NCI-H446 treated with DMSO at 0.1 percent for 48 hours (cell line): ENCODE data around the gene MMADHC.
"Not testable (repeated sequence)": the region's sequence is repeated elsewhere in the genome, so short reads cannot be mapped to it uniquely, and the experiment has no call there.

Experiments
- DNase-seq: peaks from one replicate; lab custom pipeline; 2025; lab: John Stamatoyannopoulos, UW

The MMADHC gene

GRCh38 chr2:149595056-149595963 is 7.7 kb upstream of the MMADHC start:
- no peak for DNase-seq

GRCh38 chr2:149594411-149594810 is 6.8 kb upstream of the MMADHC start:
- no peak for DNase-seq

DNA sequence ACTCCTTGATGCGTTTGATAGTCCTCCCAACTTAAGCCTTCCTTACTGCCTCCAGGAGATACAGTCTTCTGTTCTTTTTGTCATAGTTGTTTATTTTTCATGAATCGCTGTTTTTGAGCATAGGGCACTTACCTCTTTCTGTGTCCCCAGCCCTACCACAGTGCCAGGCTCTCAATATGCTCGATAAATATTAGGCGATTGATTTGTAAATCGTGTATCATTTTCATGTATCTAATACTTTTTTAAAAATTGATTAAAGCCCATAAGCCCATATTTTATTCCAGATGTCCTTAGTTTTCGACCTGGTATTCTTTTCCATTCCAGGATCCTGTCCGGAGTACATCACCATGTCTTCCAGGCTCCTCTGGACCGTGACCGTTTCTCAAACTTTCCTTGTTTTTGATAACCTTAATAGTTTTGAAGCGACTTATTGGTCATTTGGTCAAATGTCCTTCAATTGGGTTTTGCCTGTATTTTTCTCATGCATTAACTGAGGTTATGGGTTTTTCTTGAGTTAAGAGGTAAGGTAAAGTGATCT is 444 bp upstream of the MMADHC start:
- DNase-seq: no peak

DNA sequence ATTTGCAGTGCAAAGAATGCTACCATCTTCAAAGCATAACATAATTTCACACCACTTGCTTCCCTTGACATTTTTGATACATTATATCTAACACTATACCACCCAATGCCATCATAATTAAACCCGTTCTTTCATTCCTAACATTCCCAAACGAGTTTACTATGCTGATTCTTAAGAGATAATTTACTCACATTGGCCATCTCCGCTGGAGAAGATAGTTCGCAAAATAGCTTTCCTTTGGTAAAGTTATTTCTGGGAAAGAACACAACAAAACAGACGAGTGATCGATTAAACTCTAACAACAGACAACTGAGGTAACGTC is 716 bp downstream of the MMADHC start:
- DNase-seq: no peak

- no peak for DNase-seq
Measured at GRCh38 chr2:149586063-149586462, 1.5 kb downstream of the MMADHC start.

- DNase-seq: no peak
Measured at GRCh38 chr2:149585166-149585885, 2.2 kb downstream of the MMADHC start.

- DNase-seq: no peak
Measured at GRCh38 chr2:149579972-149580882, 7.3 kb downstream of the MMADHC start.

DNA sequence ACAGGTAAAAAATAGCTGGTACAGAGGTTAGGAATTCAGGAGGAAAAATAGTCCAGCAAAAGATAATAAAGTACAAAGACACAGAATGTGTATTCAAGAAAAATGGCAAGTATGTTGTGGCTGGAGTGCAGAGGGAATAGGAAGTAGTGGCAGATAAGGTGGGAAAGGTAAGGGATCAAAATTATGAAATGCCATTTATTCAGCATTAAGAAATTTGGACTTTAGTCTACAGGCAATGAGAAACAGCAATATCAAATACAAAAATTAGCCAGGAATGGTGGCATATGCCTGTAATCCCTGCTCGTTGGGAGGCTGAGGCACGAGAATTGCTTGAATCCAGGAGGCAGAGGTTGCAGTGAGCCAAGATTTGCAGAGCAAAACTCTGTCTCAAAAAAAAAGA is 10.3 kb downstream of the MMADHC start:
- no peak for DNase-seq

GRCh38 chr2:149575752-149576151 is 11.8 kb downstream of the MMADHC start:
- DNase-seq: no peak

DNA sequence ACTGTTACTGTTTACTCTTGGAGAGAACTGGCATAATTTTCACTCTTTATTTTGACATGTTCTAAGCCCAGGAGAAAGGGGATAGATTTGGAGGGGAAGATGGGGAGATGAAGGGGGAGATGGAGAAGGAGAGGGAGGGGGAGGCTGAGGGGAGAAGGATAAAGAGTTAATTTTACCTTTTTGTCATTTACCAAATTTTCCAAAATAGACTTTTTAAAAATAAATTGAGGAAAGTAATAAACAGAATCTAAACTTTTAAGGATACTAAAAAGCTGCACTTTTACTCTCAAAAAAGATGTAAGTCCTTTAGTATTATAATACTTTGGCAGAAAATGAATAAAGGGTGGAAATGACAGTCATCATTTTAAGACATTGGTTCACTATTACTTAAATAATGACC is 12.3 kb downstream of the MMADHC start:
- DNase-seq: no peak

GRCh38 chr2:149573760-149574159 is 13.8 kb downstream of the MMADHC start:
- no peak for DNase-seq

GRCh38 chr2:149572102-149572953 is 15.2 kb downstream of the MMADHC start:
- no peak for DNase-seq

GRCh38 chr2:149568138-149568537 is 19.4 kb downstream of the MMADHC start:
- DNase-seq: no peak

- DNase-seq: no peak
Measured at GRCh38 chr2:149566652-149567051, 20.9 kb downstream of the MMADHC start.

DNA sequence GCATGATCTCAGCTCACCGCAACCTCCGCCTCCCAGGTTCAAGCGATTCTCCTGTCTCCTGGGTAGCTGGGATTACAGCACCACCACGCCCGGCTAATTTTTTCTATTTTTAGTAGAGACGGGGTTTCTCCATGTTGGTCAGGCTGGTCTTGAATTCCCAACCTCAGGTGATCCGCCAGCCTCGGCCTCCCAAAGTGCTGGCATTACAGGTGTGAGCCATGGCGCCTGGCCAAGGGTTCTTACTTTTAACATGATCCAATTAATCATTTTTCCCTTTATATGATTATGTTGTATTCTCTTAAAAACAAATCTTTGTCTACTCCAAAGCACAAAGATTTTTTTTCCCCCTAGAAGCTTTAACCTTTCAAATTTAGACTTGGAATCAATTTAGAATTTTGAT is 21.9 kb downstream of the MMADHC start:
- not testable (repeated sequence) for DNase-seq

- no peak for DNase-seq
Measured at GRCh38 chr2:149564983-149565382, 22.6 kb downstream of the MMADHC start.

GRCh38 chr2:149564097-149564496 is 23.5 kb downstream of the MMADHC start:
- DNase-seq: no peak

GRCh38 chr2:149562324-149562723 is 25.3 kb downstream of the MMADHC start:
- no peak for DNase-seq

DNA sequence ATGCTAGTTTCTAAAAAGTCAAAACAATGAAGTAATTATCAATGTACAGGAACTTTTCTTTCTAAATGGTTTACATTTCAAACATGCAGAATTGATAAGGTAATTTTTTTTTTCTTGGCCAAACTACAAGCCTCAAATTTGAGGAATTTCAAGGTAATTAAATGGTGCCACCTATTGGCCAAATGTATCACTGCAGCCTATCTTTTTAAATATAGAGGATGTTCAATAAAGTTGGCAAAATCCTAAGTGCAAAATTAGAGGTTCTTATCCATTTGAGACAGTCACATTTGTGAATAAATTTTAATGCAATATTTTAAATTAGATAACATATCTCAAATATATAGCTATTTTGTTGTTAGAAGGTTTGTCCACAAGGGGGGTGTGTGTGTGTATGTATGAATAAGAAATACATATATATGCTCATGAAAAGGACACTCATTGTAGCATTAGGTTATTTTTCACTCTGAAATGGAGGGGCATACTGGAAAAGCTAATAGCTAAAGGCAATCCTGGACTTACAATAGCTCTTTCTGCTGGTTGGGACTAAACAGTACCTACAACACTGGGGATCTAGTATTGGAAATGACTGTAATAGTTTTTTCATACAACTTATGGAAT is 26.2 kb downstream of the MMADHC start:
- DNase-seq: no peak

DNA sequence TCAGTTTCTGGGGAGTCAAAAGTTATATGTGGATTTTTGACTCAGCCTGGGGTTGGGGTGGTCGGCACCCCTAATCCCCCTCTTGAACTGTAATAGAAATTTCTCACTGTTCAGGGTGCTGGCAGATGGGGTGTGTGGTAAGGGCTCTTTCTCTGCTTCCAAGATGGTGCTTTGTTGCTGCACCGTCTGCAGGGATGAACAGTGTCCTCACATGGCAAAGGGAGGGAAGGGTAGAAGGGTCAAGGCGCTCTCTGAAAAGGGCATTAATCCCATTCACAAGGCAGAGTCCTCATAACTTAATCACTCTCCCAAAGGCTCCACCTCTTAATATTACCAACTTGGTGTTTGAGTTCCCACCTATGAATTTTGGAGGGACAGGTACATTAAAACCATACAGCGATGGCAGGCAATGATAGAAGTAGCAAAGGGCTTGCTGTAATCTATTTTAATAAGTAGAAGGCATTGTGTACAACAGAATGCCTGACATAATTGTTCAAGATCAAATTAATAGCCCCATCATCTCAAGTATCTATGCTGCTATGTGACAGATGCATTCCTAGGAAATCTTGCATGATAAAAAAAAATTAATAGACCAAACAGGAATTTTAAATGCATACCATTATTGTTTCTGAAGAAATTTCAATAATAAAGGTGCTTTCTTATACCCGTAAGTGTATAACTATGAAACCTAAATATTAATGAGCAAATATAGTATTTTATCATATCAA is 28.1 kb downstream of the MMADHC start:
- no peak for DNase-seq
